ENCODE data around the gene MPV17.

GRCh38 chr2:27336173-27336572, 13.3 kb upstream of the MPV17 start:
- no peak for TF ChIP-seq POLR2A (IDR thresholded peaks at IDR 0.05)
- TF ChIP-seq, protein P1, sequence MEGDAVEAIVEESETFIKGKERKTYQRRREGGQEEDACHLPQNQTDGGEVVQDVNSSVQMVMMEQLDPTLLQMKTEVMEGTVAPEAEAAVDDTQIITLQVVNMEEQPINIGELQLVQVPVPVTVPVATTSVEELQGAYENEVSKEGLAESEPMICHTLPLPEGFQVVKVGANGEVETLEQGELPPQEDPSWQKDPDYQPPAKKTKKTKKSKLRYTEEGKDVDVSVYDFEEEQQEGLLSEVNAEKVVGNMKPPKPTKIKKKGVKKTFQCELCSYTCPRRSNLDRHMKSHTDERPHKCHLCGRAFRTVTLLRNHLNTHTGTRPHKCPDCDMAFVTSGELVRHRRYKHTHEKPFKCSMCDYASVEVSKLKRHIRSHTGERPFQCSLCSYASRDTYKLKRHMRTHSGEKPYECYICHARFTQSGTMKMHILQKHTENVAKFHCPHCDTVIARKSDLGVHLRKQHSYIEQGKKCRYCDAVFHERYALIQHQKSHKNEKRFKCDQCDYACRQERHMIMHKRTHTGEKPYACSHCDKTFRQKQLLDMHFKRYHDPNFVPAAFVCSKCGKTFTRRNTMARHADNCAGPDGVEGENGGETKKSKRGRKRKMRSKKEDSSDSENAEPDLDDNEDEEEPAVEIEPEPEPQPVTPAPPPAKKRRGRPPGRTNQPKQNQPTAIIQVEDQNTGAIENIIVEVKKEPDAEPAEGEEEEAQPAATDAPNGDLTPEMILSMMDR (IDR thresholded peaks at IDR 0.05 in 8 of 11, conservative IDR thresholded peaks at IDR 0.05 in 3 of 11) = no peak
- no peak for TF ChIP-seq POLR2AphosphoS5 (IDR thresholded peaks at IDR 0.05)

Measured in spleen (tissue), 7 donors.